GM12878 (cell line): ENCODE results near the gene ZNF777. TPM values are rescaled to one million over a fixed set of nuclear protein-coding genes. Genes with fewer than 3 reads are reported as not detected.

ENCODE experiments used
- ATAC-seq: fragments of 200-7000 bp; cut with Tn5 transposase; 3 replicates; pipeline ENCODE4 v1.9.1; 2020; ENCODE audit warnings: mild to moderate bottlenecking, moderate library complexity
- BruUV-seq: library from RNA; stranded (reverse); fragments of 400-500 nt; replicated peaks from 2 replicates; lab custom pipeline; 2021; lab: Mats Ljungman, UMichigan
- CTCF ChIA-PET: fragments of 300-600 bp; sonication (Branson Sonifier 250); formaldehyde crosslinking; extraction: SDS; loops from one replicate; lab custom pipeline; 2021; ENCODE audit warnings: inconsistent platforms; lab: Yijun Ruan, JAX
- POLR2A ChIA-PET: fragments of 350-600 bp; formaldehyde crosslinking; extraction: SDS; loops from one replicate; lab custom pipeline; 2021; ENCODE audit warnings: inconsistent platforms; lab: Charles Lee
- RAD21 ChIA-PET: fragments of 300-600 bp; sonication (Branson Sonifier 250); formaldehyde crosslinking; loops from one replicate; lab custom pipeline; 2023; ENCODE audit warnings: antibody characterized with exemption; ENCODE audit not compliant: unreplicated experiment; lab: Charles Lee
- SMC1A ChIA-PET: fragments of 300-600 bp; sonication (Branson Sonifier 250); formaldehyde crosslinking; loops from one replicate; lab custom pipeline; 2023; ENCODE audit not compliant: unreplicated experiment, uncharacterized antibody; lab: Charles Lee
- DNase-seq: peaks from one replicate; pipeline ENCODE4 v3.0.0-alpha.2; 2011; ENCODE audit warnings: low read depth, low spot score
- FAIRE-seq: peaks from 3 replicates; lab custom pipeline; 2011; peaks lifted over from hg19 to GRCh38; lab: Jason Lieb, UNC
- H2AFZ ChIP-seq: 2 replicates; pipeline ENCODE4 v1.6.0; 2011; ENCODE audit warnings: low read depth, low read length, control low read depth; ENCODE audit not compliant: control insufficient read depth
- H3K27ac ChIP-seq: 2 replicates; pipeline ENCODE4 v1.5.1; 2011; ENCODE audit warnings: control low read depth; ENCODE audit not compliant: control insufficient read depth, insufficient read depth
- H3K27me3 ChIP-seq, 2 experiments: replicated peaks in 1 of 2; 2 replicates each; pipeline versions ENCODE4 v1.6.0 to v1.6.1; 2011; ENCODE audit warnings: low read length in 1 of 2; ENCODE audit not compliant: control insufficient read depth in 2 of 2, insufficient read depth in 2 of 2
- H3K36me3 ChIP-seq, 2 experiments: 2 replicates each; pipeline ENCODE4 v1.5.1; 2011; ENCODE audit warnings: low read length in 1 of 2; ENCODE audit not compliant: control insufficient read depth in 2 of 2, insufficient read depth in 2 of 2
- H3K4me1 ChIP-seq: 2 replicates; pipeline ENCODE4 v1.6.1; 2011; ENCODE audit warnings: mild to moderate bottlenecking, low read length, moderate library complexity, mixed read lengths; ENCODE audit not compliant: control insufficient read depth, insufficient read depth
- H3K4me2 ChIP-seq: 2 replicates; pipeline ENCODE4 v1.6.0; 2011; ENCODE audit warnings: control low read depth; ENCODE audit not compliant: control insufficient read depth, insufficient read depth
- H3K4me3 ChIP-seq: fragments of 200-600 bp; sonication (generic); 2 replicates; pipeline ENCODE4 v1.5.1; 2016
- H3K79me2 ChIP-seq: 2 replicates; pipeline ENCODE4 v1.6.0; 2011; ENCODE audit warnings: low read length; ENCODE audit not compliant: control insufficient read depth, insufficient read depth
- H3K9ac ChIP-seq: 2 replicates; pipeline ENCODE4 v1.8.0; 2011; ENCODE audit warnings: low read length, control low read depth, mixed read lengths; ENCODE audit not compliant: control insufficient read depth, insufficient read depth
- H3K9me3 ChIP-seq: replicated peaks from 3 replicates; pipeline ENCODE4 v1.5.1; 2011; ENCODE audit warnings: mild to moderate bottlenecking, low read length; ENCODE audit not compliant: control insufficient read depth, insufficient read depth
- H4K20me1 ChIP-seq: 2 replicates; pipeline ENCODE4 v1.6.0; 2011; ENCODE audit not compliant: control insufficient read depth, insufficient read depth
- BCL3 ChIP-seq: IDR thresholded peaks from 2 replicates; pipeline ENCODE4 v1.6.1; 2011; ENCODE audit warnings: borderline replicate concordance, low read depth, mild to moderate bottlenecking, moderate library complexity, low read length; ENCODE audit not compliant: insufficient read depth, poor library complexity, severe bottlenecking
- EED ChIP-seq: sonication (generic); IDR thresholded peaks from 2 replicates; pipeline ENCODE4 v1.6.1; 2016; ENCODE audit warnings: antibody characterized with exemption, low read depth
- ELK1 ChIP-seq: IDR thresholded peaks from 2 replicates; pipeline ENCODE4 v1.6.1; 2012; ENCODE audit warnings: low read depth, low read length, improper control_type of control experiment
- KLF5 ChIP-seq: fragments of 450-650 bp; IDR thresholded peaks from 2 replicates; pipeline ENCODE4 v1.6.1; 2014; ENCODE audit warnings: mild to moderate bottlenecking; ENCODE audit not compliant: partially characterized antibody
- MEF2B ChIP-seq: fragments of 450-650 bp; IDR thresholded peaks from 2 replicates; pipeline ENCODE4 v1.6.1; 2018; ENCODE audit warnings: mild to moderate bottlenecking, moderate library complexity; ENCODE audit not compliant: partially characterized antibody, poor library complexity, severe bottlenecking
- USF2 ChIP-seq: IDR thresholded peaks from 2 replicates; pipeline ENCODE4 v1.6.1; 2011; ENCODE audit warnings: low read depth, low read length, improper control_type of control experiment, borderline replicate concordance
- ZNF207 ChIP-seq: fragments of 450-650 bp; IDR thresholded peaks from 2 replicates; pipeline ENCODE4 v1.6.1; 2014; ENCODE audit warnings: antibody characterized with exemption, mild to moderate bottlenecking, borderline replicate concordance
- WGBS: methylation state at CpG from one replicate; pipeline ENCODE4 v1.1.6; 2016; ENCODE audit warnings: low lambda C conversion rate; ENCODE audit not compliant: insufficient replicate concordance, insufficient coverage; ENCODE audit errors: missing lambda C conversion rate; 5-methylcytosine and 5-hydroxymethylcytosine counted together
- in situ Hi-C: fragments of 300-500 bp; cut with MboI; formaldehyde crosslinking; loops from 9 replicates; pipeline ENCODE4 v1.14.3; 2018; ENCODE audit warnings: mixed read lengths
- intact Hi-C: fragments of 100-400 bp; cut with micrococcal nuclease; formaldehyde crosslinking; loops from one replicate; pipeline ENCODE4 v1.14.2; 2022; ENCODE audit not compliant: unreplicated experiment
- polyA plus RNA-seq, 11 experiments: library from polyadenylated mRNA; depleted of rRNA in 4 of 11; unstranded in 6 of 11; stranded (reverse) in 5 of 11; fragments of >200 nt; fragmentation: Nextera tagmentation in 4 of 11; fragmentation: Illumina TruSeq in 1 of 11; extraction: Ambion mirVana in 4 of 11; extraction: Trizol in 1 of 11; gene quantifications; 1 replicate in 1 of 11; 2 replicates in 10 of 11; pipeline versions ENCODE4 v1.2.1 to v1.2.3, GENCODE V29; 2011 to 2016; ENCODE audit warnings: inconsistent platforms in 2 of 11, missing spikeins in 2 of 11, low read depth in 1 of 11
- total RNA-seq, 4 experiments: library from RNA; depleted of rRNA in 3 of 4; stranded (reverse); fragments of >200 nt in 3 of 4; fragmentation: Illumina TruSeq in 1 of 4; extraction: Trizol in 1 of 4; gene quantifications; 2 replicates each; pipeline versions ENCODE4 v1.2.1 to v1.2.3, GENCODE V29; 2013 to 2021

ZNF777 gene
- total and polyA plus RNA-seq, 10 of the 15 experiments (the other 5 are each of a cell fraction or from before 2014, with no cell fraction given): 0.03 to 16.0 (median 3.7) TPM

- POLR2A ChIA-PET: no interaction called here
These were observed 2.8 kb upstream of the ZNF777 start for GRCh38 chr7:149463500-149464161.

GRCh38 chr7:149462101-149462520, 1.2 kb upstream of the ZNF777 start:
- H3K9ac ChIP-seq: no peak overlapping the region
- no peak for TF ChIP-seq ELK1
- TF ChIP-seq BCL3: peak; percentile 14
- no peak overlapping the region for H3K4me3 ChIP-seq
- in situ Hi-C loops (no loop called here), intact Hi-C loops (no loop called here)
- peaks cover 12% of the 10 kb centered on the region for H3K79me2 ChIP-seq
- ChIA-PET POLR2A (no interaction called here), SMC1A (no interaction called here), CTCF (interaction anchor here (1.5 to 2.4 kb wide), 3 partner anchors 39 to 201 kb away, joined by 3 to 8 read pairs (median 8); no protein-coding TSS in a partner anchor), RAD21 (no interaction called here)
- H3K27me3 ChIP-seq: no peaks in the 10 kb centered on the region
- H3K27ac ChIP-seq: no peak overlapping the region
- H2AFZ ChIP-seq: no peak overlapping the region
- no peak for FAIRE-seq
- H3K4me1 ChIP-seq: 0 out of 2 replicates have a peak, but pooled peaks cover 6% of the 10 kb centered on the region
- no peaks in the 10 kb centered on the region for H4K20me1 ChIP-seq
- ATAC-seq: no peak
- 92% methylated on average over 9 of the region's 9 CpGs for WGBS
- DNase-seq: no peak
- H3K36me3 ChIP-seq: no peaks in the 10 kb centered on the region
- no TSS peak for BruUV-seq
- no peak overlapping the region for H3K4me2 ChIP-seq
- H3K9me3 ChIP-seq: no peaks in the 10 kb centered on the region; the same call in 1 of the 3 replicates

More at GRCh38 chr7:149463500-149464161, 2.8 kb upstream of the ZNF777 start:
- H3K27me3 ChIP-seq: no peaks in the 10 kb centered on the region
- H3K9ac ChIP-seq: no peak overlapping the region
- intact Hi-C loops (no loop called here), in situ Hi-C loops (no loop called here)
- TF ChIP-seq KLF5 (no peak), MEF2B (no peak), EED (no peak), USF2 (no peak), ZNF207 (no peak)
- H3K27ac ChIP-seq: no peak overlapping the region
- no CpG with 5 or more reads among the region's 1 CpG for WGBS
- peaks cover 10% of the 10 kb centered on the region for H3K79me2 ChIP-seq
- no peaks in the 10 kb centered on the region for H3K4me1 ChIP-seq
- ATAC-seq (no peak), DNase-seq (no peak), FAIRE-seq (no peak)
- BruUV-seq: no TSS peak
- SMC1A ChIA-PET: no interaction called here
- CTCF ChIA-PET: no interaction called here
- no peaks in the 10 kb centered on the region; the same call in 1 of the 3 replicates for H3K9me3 ChIP-seq
- no peaks in the 10 kb centered on the region for H3K36me3 ChIP-seq
- RAD21 ChIA-PET: no interaction called here
- H4K20me1 ChIP-seq: no peaks in the 10 kb centered on the region
- no peak overlapping the region for H3K4me3 ChIP-seq
- H3K4me2 ChIP-seq: no peak overlapping the region
- no peak overlapping the region for H2AFZ ChIP-seq
